CD14-positive monocyte (primary cell): ENCODE data around the gene LTB4R2. TPM values are rescaled to one million over a fixed set of nuclear protein-coding genes. Genes with fewer than 3 reads are reported as not detected.
"Not testable (repeated sequence)": the region's sequence is repeated elsewhere in the genome, so short reads cannot be mapped to it uniquely, and the experiment has no call there.

Experiments
- DNase-seq, 3 donors: peaks; one replicate each; pipeline ENCODE4 v3.0.0-alpha.2; 2011 to 2022
- H2AFZ ChIP-seq: 2 replicates; pipeline ENCODE4 v1.6.0; 2012; ENCODE audit warnings: mild to moderate bottlenecking, low read depth, low read length, inconsistent platforms; ENCODE audit not compliant: insufficient read depth, poor library complexity, severe bottlenecking
- H3K27ac ChIP-seq, 2 donors: 1 replicate in 1 of 2; 2 replicates in 1 of 2; pipeline ENCODE4 v1.5.1; 2012 to 2013; ENCODE audit warnings: low read length in 2 of 2, control low read depth in 1 of 2, inconsistent platforms in 1 of 2, low read depth in 1 of 2, mild to moderate bottlenecking in 1 of 2
- H3K27me3 ChIP-seq, 2 donors: one replicate each; pipeline versions ENCODE4 v1.6.0 to v1.6.1; 2011 to 2013; ENCODE audit warnings: low read length in 2 of 2; ENCODE audit not compliant: control insufficient read depth in 2 of 2, insufficient read depth in 2 of 2
- H3K36me3 ChIP-seq, 2 donors: replicated peaks in 1 of 2; 1 replicate in 1 of 2; 2 replicates in 1 of 2; pipeline versions ENCODE4 v1.5.1 to v1.6.1; 2012 to 2013; ENCODE audit warnings: low read length in 2 of 2, control low read depth in 1 of 2, inconsistent platforms in 1 of 2, mild to moderate bottlenecking in 1 of 2; ENCODE audit not compliant: insufficient read depth in 2 of 2, control insufficient read depth in 1 of 2
- H3K4me1 ChIP-seq, 2 donors: 1 replicate in 1 of 2; 2 replicates in 1 of 2; pipeline versions ENCODE4 v1.5.1 to v1.6.1; 2012 to 2013; ENCODE audit warnings: low read length in 2 of 2, control low read depth in 1 of 2, inconsistent platforms in 1 of 2, mild to moderate bottlenecking in 1 of 2, moderate library complexity in 1 of 2; ENCODE audit not compliant: insufficient read depth in 2 of 2, control insufficient read depth in 1 of 2
- H3K4me2 ChIP-seq: replicated peaks from 2 replicates; pipeline ENCODE3; 2012; ENCODE audit warnings: low read length, moderate library complexity, mild to moderate bottlenecking; ENCODE audit not compliant: poor library complexity, severe bottlenecking; ENCODE audit errors: extremely low read depth
- H3K4me3 ChIP-seq, 3 experiments: fragments of 200-600 bp in 1 of 3; sonication (generic) in 1 of 3; replicated peaks in 1 of 3; 1 replicate in 2 of 3; 2 replicates in 1 of 3; pipeline ENCODE4 v1.5.1; 2011 to 2013; ENCODE audit warnings: low read length in 3 of 3, mild to moderate bottlenecking in 3 of 3, control low read depth in 2 of 3, low read depth in 2 of 3, inconsistent platforms in 1 of 3, moderate library complexity in 1 of 3
- H3K79me2 ChIP-seq: 2 replicates; pipeline ENCODE4 v1.6.0; 2012; ENCODE audit warnings: mild to moderate bottlenecking, control low read depth, inconsistent platforms, low read length, moderate library complexity; ENCODE audit not compliant: insufficient read depth
- H3K9ac ChIP-seq: 2 replicates; pipeline ENCODE4 v1.6.0; 2017; ENCODE audit warnings: low read length, mild to moderate bottlenecking; ENCODE audit not compliant: insufficient read depth, poor library complexity, severe bottlenecking
- H3K9me3 ChIP-seq, 2 donors: replicated peaks in 1 of 2; 1 replicate in 1 of 2; 2 replicates in 1 of 2; pipeline versions ENCODE4 v1.5.1 to v1.6.1; 2012 to 2013; ENCODE audit warnings: low read length in 2 of 2, control low read depth in 1 of 2; ENCODE audit not compliant: control insufficient read depth in 1 of 2, insufficient read depth in 1 of 2
- H4K20me1 ChIP-seq: 2 replicates; pipeline ENCODE4 v1.6.0; 2012; ENCODE audit warnings: mild to moderate bottlenecking, low read length, control low read depth, moderate library complexity; ENCODE audit not compliant: insufficient read depth
- H3K27ac Mint-ChIP-seq, 7 donors: one replicate each; pipeline ENCODE4 v1.8.0; 2020; ENCODE audit warnings: mild to moderate bottlenecking in 7 of 7, mixed read lengths in 7 of 7, moderate library complexity in 6 of 7, inconsistent platforms in 2 of 7
- H3K27me3 Mint-ChIP-seq, 3 donors: one replicate each; pipeline ENCODE4 v1.8.0; 2021 to 2022; ENCODE audit warnings: low read depth in 3 of 3, mild to moderate bottlenecking in 3 of 3, mixed read lengths in 3 of 3, moderate library complexity in 3 of 3, inconsistent platforms in 1 of 3
- H3K36me3 Mint-ChIP-seq, 2 donors: one replicate each; pipeline ENCODE4 v1.8.0; 2020; ENCODE audit warnings: mixed read lengths in 2 of 2, inconsistent platforms in 1 of 2, mild to moderate bottlenecking in 1 of 2
- H3K4me1 Mint-ChIP-seq: one replicate; pipeline ENCODE4 v1.8.0; 2020; ENCODE audit warnings: mild to moderate bottlenecking, mixed read lengths
- H3K4me3 Mint-ChIP-seq, 2 donors: one replicate each; pipeline ENCODE4 v1.8.0; 2020; ENCODE audit warnings: mild to moderate bottlenecking in 2 of 2, mixed read lengths in 2 of 2, moderate library complexity in 1 of 2
- H3K9me3 Mint-ChIP-seq, 7 donors: one replicate each; pipeline ENCODE4 v1.8.0; 2020 to 2022; ENCODE audit warnings: mixed read lengths in 7 of 7, mild to moderate bottlenecking in 6 of 7, moderate library complexity in 6 of 7, inconsistent platforms in 2 of 7
- WGBS: methylation state at CpG from one replicate; pipeline ENCODE4 v1.1.5; 2013; ENCODE audit warnings: missing lambda C conversion rate; ENCODE audit not compliant: insufficient coverage; 5-methylcytosine and 5-hydroxymethylcytosine counted together
- intact Hi-C, 2 donors: fragments of 100-400 bp; cut with micrococcal nuclease; formaldehyde crosslinking; loops; one replicate each; pipeline versions ENCODE4 v1.15.0 to v1.15.1; 2023
- polyA plus RNA-seq, 3 donors: library from polyadenylated mRNA; depleted of rRNA in 1 of 3; unstranded in 2 of 3; stranded (reverse) in 1 of 3; fragments of 300-500 nt in 2 of 3; fragments of >200 nt in 1 of 3; fragmentation: Illumina TruSeq in 2 of 3; gene quantifications; 1 replicate in 2 of 3; 2 replicates in 1 of 3; pipeline ENCODE4 v1.2.3, GENCODE V29; 2012 to 2021
- TF ChIP-seq, protein P1 (sequence below): fragments of 200-600 bp; IDR thresholded peaks from one replicate; pipeline ENCODE4 v1.8.0; 2022; ENCODE audit warnings: antibody characterized with exemption, mild to moderate bottlenecking

LTB4R2 gene
- polyA plus RNA-seq, 3 donors: 2.7 to 25.1 (median 2.9) TPM

DNA sequence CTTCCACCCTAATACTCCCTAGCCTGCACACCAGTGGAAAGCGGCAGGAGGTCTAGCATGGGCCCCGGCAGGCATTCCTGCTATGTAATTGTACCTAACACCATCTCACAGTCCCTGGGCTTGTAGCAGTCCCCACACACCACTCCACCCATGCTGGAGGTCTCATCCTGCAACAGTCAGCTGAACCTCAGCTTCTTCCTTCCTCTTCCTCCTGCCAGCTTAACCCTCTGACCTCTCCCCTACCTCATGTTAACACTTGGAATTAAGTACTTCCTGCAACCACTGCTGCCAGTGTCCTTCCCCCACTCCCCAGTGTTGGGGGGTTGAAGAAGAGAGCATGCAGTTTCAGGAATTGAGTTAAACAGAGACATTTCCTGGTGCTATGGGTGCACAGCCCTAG lies 17.4 kb downstream of the LTB4R2 start:
- Mint-ChIP-seq H3K4me3 (peak overlapping the region; percentile 55 to 78), H3K27me3 (peaks cover 2 to 19% (median 3%) of the 10 kb centered on the region in 3 donors), H3K27ac (peak overlapping the region; percentile 84 to 96 (median 91)), H3K9me3 (peaks cover 0 to 2% (median 0%) of the 10 kb centered on the region in 7 donors), H3K4me1 (peaks cover 65% of the 10 kb centered on the region), H3K36me3 (peaks cover 6 to 11% of the 10 kb centered on the region in 2 donors)
- Histone ChIP-seq H2AFZ (peak overlapping the region; percentile 1), H3K4me1 (peaks cover 60 to 64% of the 10 kb centered on the region in 2 donors), H3K27me3 (peaks cover 0 to under 1% of the 10 kb centered on the region in 2 donors), H4K20me1 (no peaks in the 10 kb centered on the region), H3K36me3 (no peaks in the 10 kb centered on the region), H3K9me3 (no peaks in the 10 kb centered on the region), H3K79me2 (no peaks in the 10 kb centered on the region), H3K4me3 (peak overlapping the region in 1 of 3 experiments; percentile 41), H3K9ac (no peak overlapping the region), H3K4me2 (peak overlapping the region; percentile 58), H3K27ac (peak overlapping the region; percentile 47 to 76)
- WGBS: 80% methylated on average over 1 of the region's 2 CpGs
- TF ChIP-seq, protein P1, sequence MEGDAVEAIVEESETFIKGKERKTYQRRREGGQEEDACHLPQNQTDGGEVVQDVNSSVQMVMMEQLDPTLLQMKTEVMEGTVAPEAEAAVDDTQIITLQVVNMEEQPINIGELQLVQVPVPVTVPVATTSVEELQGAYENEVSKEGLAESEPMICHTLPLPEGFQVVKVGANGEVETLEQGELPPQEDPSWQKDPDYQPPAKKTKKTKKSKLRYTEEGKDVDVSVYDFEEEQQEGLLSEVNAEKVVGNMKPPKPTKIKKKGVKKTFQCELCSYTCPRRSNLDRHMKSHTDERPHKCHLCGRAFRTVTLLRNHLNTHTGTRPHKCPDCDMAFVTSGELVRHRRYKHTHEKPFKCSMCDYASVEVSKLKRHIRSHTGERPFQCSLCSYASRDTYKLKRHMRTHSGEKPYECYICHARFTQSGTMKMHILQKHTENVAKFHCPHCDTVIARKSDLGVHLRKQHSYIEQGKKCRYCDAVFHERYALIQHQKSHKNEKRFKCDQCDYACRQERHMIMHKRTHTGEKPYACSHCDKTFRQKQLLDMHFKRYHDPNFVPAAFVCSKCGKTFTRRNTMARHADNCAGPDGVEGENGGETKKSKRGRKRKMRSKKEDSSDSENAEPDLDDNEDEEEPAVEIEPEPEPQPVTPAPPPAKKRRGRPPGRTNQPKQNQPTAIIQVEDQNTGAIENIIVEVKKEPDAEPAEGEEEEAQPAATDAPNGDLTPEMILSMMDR: no peak
- intact Hi-C loops: no loop called here
- peak in 2 of 3 donors; percentile 40 to 52 for DNase-seq

DNA sequence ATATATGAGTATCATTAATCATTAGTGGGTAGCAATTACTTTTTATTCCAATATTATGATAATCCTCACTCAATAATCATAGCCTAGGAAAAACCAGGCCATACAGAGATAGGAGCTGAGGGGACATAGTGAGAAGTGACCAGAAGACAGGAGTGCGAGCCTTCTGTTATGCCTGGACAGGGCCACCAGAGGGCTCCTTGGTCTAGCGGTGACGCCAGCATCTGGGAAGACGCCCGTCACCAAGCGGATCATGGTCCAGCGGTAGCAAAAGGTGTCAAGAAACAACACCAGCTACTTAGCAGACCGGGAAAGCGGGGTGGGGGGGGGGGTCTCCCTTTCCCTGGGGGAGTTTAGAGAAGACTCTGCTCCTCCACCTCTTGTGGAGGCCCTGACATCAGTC lies 18.0 kb downstream of the LTB4R2 start:
- intact Hi-C loops: not testable (repeated sequence)
- peak overlapping the region; percentile 47 to 76 for H3K27ac ChIP-seq

More for the DNA sequence above, 18.0 kb downstream of the LTB4R2 start:
- not testable (repeated sequence) for H3K27me3 ChIP-seq, H3K9me3 ChIP-seq, H3K4me2 ChIP-seq, H2AFZ ChIP-seq, H3K9me3 Mint-ChIP-seq, H3K9ac ChIP-seq, H3K4me3 Mint-ChIP-seq, H3K36me3 ChIP-seq, H3K79me2 ChIP-seq, DNase-seq, H4K20me1 ChIP-seq
- Mint-ChIP-seq H3K27ac (peak overlapping the region in 5 of 7 donors; percentile 8 to 96 (median 88)), H3K4me1 (peaks cover 70% of the 10 kb centered on the region), H3K27me3 (peaks cover 3 to 20% (median 8%) of the 10 kb centered on the region in 3 donors), H3K36me3 (peaks cover 6 to 13% of the 10 kb centered on the region in 2 donors)
- WGBS: 0% methylated on average over 1 of the region's 9 CpGs
- Histone ChIP-seq H3K4me1 (peaks cover 66 to 70% of the 10 kb centered on the region in 2 donors), H3K4me3 (peak overlapping the region in 1 of 3 experiments; percentile 41)
- TF ChIP-seq, protein P1: peak; percentile 82
